ENCODE measurements around the gene BBS12.

The BBS12 gene

DNA sequence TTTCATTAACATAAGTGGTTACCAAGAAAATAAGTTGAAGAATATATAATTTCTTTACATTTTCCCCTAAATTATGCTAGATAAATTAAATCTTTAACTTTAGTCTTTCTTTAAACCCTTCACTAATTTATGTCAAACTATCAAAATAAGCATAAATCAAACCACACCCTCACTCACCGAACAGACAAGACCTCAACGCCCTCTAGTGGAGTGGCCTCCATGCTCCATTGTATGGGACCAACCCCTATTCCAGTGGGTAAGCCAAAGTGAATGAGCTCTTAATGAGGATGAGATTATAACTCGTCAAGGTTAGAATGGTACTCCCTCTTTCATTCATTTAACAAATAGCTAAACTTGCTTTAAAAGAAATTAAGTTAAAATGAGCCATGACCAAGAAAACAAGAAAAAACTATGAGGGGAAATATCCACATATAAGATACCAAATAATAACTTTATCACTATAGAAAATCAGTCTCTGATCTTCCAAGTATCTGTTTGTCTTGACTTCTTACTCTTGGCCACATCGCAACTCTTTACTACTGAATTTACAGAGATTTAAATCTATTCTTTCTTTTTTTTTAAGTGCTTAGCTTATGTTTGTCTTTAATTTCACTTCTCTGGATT lies 15.6 kb upstream of the BBS12 start:
- ATAC-seq: peak; percentile 96
- TF ChIP-seq ISL1 (CRISPR knock-in tag; IDR thresholded peaks at IDR 0.05) (no peak), ZFP3 (CRISPR knock-in tag; IDR thresholded peaks at IDR 0.05) (no peak), TCF4 (CRISPR knock-in tag; IDR thresholded peaks at IDR 0.05; ENCODE audit: borderline replicate concordance) (no peak), ZFP30 (CRISPR knock-in tag; IDR thresholded peaks at IDR 0.05) (no peak), ZC3H10 (CRISPR knock-in tag; IDR thresholded peaks at IDR 0.05) (no peak), PPARA (CRISPR knock-in tag; IDR thresholded peaks at IDR 0.05; ENCODE audit: borderline replicate concordance) (no peak), ZNF565 (CRISPR knock-in tag; conservative IDR thresholded peaks at IDR 0.05; ENCODE audit: low read depth) (no peak), ESRRG (CRISPR knock-in tag; IDR thresholded peaks at IDR 0.05) (no peak), RARB (CRISPR knock-in tag; IDR thresholded peaks at IDR 0.05) (no peak), OSR1 (CRISPR knock-in tag; IDR thresholded peaks at IDR 0.05) (no peak), CSDC2 (CRISPR knock-in tag; IDR thresholded peaks at IDR 0.05) (no peak), BACH2 (CRISPR knock-in tag; IDR thresholded peaks at IDR 0.05; ENCODE audit: borderline replicate concordance) (no peak), ZNF70 (CRISPR knock-in tag; IDR thresholded peaks at IDR 0.05) (no peak)
- TF ChIP-seq, protein P1, sequence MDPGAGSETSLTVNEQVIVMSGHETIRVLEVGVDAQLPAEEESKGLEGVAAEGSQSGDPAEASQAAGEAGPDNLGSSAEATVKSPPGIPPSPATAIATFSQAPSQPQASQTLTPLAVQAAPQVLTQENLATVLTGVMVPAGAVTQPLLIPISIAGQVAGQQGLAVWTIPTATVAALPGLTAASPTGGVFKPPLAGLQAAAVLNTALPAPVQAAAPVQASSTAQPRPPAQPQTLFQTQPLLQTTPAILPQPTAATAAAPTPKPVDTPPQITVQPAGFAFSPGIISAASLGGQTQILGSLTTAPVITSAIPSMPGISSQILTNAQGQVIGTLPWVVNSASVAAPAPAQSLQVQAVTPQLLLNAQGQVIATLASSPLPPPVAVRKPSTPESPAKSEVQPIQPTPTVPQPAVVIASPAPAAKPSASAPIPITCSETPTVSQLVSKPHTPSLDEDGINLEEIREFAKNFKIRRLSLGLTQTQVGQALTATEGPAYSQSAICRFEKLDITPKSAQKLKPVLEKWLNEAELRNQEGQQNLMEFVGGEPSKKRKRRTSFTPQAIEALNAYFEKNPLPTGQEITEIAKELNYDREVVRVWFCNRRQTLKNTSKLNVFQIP (CRISPR knock-in tag; IDR thresholded peaks at IDR 0.05; ENCODE audit: borderline replicate concordance, low read depth): no peak
- TF ChIP-seq, protein P2, sequence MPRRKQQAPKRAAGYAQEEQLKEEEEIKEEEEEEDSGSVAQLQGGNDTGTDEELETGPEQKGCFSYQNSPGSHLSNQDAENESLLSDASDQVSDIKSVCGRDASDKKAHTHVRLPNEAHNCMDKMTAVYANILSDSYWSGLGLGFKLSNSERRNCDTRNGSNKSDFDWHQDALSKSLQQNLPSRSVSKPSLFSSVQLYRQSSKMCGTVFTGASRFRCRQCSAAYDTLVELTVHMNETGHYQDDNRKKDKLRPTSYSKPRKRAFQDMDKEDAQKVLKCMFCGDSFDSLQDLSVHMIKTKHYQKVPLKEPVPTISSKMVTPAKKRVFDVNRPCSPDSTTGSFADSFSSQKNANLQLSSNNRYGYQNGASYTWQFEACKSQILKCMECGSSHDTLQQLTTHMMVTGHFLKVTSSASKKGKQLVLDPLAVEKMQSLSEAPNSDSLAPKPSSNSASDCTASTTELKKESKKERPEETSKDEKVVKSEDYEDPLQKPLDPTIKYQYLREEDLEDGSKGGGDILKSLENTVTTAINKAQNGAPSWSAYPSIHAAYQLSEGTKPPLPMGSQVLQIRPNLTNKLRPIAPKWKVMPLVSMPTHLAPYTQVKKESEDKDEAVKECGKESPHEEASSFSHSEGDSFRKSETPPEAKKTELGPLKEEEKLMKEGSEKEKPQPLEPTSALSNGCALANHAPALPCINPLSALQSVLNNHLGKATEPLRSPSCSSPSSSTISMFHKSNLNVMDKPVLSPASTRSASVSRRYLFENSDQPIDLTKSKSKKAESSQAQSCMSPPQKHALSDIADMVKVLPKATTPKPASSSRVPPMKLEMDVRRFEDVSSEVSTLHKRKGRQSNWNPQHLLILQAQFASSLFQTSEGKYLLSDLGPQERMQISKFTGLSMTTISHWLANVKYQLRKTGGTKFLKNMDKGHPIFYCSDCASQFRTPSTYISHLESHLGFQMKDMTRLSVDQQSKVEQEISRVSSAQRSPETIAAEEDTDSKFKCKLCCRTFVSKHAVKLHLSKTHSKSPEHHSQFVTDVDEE (CRISPR knock-in tag; IDR thresholded peaks at IDR 0.05): no peak
- TF ChIP-seq, protein P3, sequence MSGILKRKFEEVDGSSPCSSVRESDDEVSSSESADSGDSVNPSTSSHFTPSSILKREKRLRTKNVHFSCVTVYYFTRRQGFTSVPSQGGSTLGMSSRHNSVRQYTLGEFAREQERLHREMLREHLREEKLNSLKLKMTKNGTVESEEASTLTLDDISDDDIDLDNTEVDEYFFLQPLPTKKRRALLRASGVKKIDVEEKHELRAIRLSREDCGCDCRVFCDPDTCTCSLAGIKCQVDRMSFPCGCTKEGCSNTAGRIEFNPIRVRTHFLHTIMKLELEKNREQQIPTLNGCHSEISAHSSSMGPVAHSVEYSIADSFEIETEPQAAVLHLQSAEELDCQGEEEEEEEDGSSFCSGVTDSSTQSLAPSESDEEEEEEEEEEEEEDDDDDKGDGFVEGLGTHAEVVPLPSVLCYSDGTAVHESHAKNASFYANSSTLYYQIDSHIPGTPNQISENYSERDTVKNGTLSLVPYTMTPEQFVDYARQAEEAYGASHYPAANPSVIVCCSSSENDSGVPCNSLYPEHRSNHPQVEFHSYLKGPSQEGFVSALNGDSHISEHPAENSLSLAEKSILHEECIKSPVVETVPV (CRISPR knock-in tag; IDR thresholded peaks at IDR 0.05): no peak

DNA sequence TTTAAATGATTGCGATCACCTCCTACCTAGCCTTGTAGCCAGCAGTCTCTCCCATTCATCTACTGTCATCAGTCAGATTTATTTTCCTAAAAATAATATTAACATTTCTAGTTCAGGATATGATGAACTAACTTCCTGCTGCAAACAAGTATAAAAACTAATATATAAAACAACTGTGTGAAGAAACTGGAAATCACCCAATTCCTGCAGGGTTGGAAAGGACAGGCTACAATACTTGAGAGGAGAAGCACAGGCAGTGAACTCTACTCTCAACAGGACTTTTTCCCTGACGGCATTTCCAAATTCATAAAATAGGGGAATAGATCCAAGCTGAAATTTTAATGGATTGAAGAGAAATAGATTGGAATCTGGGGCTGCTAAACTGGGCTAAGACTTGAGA lies 14.2 kb upstream of the BBS12 start:
- TF ChIP-seq PPARA (CRISPR knock-in tag; IDR thresholded peaks at IDR 0.05; ENCODE audit: borderline replicate concordance): no peak
- TF ChIP-seq RARB (CRISPR knock-in tag; IDR thresholded peaks at IDR 0.05): no peak
- TF ChIP-seq TOX (CRISPR knock-in tag; IDR thresholded peaks at IDR 0.05; ENCODE audit: borderline replicate concordance): no peak
- TF ChIP-seq ZNF8 (CRISPR knock-in tag; IDR thresholded peaks at IDR 0.05): no peak
- TF ChIP-seq TCF4 (CRISPR knock-in tag; IDR thresholded peaks at IDR 0.05; ENCODE audit: borderline replicate concordance): no peak
- no peak for TF ChIP-seq CSDC2 (CRISPR knock-in tag; IDR thresholded peaks at IDR 0.05)
- ATAC-seq: no peak

DNA sequence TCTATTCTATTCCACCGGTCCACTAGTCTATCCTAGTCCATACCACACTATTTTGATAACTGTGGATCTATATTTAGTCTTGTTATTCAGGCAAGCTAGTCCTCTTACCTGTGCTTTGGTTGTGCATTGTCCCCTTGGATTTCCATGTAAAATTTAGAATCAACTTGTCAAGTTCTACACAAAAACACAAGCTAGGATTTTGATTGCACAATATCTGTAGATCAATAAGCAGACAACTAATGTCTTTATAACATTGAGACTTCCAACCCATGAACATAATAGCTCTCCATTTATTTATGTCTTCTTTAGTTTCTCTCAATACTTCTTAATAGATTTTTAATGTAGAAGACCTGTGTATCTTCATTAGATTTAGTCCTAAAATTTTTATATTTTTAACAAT lies 10.2 kb upstream of the BBS12 start:
- TF ChIP-seq OSR1 (CRISPR knock-in tag; IDR thresholded peaks at IDR 0.05) (no peak), ZFP3 (CRISPR knock-in tag; IDR thresholded peaks at IDR 0.05) (no peak), RARB (CRISPR knock-in tag; IDR thresholded peaks at IDR 0.05) (no peak), GLIS3 (CRISPR knock-in tag; IDR thresholded peaks at IDR 0.05) (no peak), ISL1 (CRISPR knock-in tag; IDR thresholded peaks at IDR 0.05) (no peak), ZNF8 (CRISPR knock-in tag; IDR thresholded peaks at IDR 0.05) (no peak), ZFP30 (CRISPR knock-in tag; IDR thresholded peaks at IDR 0.05) (no peak), TCF4 (CRISPR knock-in tag; IDR thresholded peaks at IDR 0.05; ENCODE audit: borderline replicate concordance) (no peak), ESRRG (CRISPR knock-in tag; IDR thresholded peaks at IDR 0.05) (no peak), BACH2 (CRISPR knock-in tag; IDR thresholded peaks at IDR 0.05; ENCODE audit: borderline replicate concordance) (no peak), ZNF70 (CRISPR knock-in tag; IDR thresholded peaks at IDR 0.05) (no peak), PPARA (CRISPR knock-in tag; IDR thresholded peaks at IDR 0.05; ENCODE audit: borderline replicate concordance) (no peak), SNAI2 (CRISPR knock-in tag; IDR thresholded peaks at IDR 0.05) (no peak), ZC3H10 (CRISPR knock-in tag; IDR thresholded peaks at IDR 0.05) (no peak), ARNTL (CRISPR knock-in tag; IDR thresholded peaks at IDR 0.05; ENCODE audit: borderline replicate concordance, low read depth) (no peak), CSDC2 (CRISPR knock-in tag; IDR thresholded peaks at IDR 0.05) (no peak), TOX (CRISPR knock-in tag; IDR thresholded peaks at IDR 0.05; ENCODE audit: borderline replicate concordance) (no peak)
- TF ChIP-seq, protein P4, sequence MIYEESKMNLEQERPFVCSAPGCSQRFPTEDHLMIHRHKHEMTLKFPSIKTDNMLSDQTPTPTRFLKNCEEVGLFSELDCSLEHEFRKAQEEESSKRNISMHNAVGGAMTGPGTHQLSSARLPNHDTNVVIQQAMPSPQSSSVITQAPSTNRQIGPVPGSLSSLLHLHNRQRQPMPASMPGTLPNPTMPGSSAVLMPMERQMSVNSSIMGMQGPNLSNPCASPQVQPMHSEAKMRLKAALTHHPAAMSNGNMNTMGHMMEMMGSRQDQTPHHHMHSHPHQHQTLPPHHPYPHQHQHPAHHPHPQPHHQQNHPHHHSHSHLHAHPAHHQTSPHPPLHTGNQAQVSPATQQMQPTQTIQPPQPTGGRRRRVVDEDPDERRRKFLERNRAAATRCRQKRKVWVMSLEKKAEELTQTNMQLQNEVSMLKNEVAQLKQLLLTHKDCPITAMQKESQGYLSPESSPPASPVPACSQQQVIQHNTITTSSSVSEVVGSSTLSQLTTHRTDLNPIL (CRISPR knock-in tag; IDR thresholded peaks at IDR 0.05; ENCODE audit: low read depth): no peak
- TF ChIP-seq, protein P2 (CRISPR knock-in tag; IDR thresholded peaks at IDR 0.05): no peak
- TF ChIP-seq, protein P5, sequence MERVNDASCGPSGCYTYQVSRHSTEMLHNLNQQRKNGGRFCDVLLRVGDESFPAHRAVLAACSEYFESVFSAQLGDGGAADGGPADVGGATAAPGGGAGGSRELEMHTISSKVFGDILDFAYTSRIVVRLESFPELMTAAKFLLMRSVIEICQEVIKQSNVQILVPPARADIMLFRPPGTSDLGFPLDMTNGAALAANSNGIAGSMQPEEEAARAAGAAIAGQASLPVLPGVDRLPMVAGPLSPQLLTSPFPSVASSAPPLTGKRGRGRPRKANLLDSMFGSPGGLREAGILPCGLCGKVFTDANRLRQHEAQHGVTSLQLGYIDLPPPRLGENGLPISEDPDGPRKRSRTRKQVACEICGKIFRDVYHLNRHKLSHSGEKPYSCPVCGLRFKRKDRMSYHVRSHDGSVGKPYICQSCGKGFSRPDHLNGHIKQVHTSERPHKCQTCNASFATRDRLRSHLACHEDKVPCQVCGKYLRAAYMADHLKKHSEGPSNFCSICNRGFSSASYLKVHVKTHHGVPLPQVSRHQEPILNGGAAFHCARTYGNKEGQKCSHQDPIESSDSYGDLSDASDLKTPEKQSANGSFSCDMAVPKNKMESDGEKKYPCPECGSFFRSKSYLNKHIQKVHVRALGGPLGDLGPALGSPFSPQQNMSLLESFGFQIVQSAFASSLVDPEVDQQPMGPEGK (CRISPR knock-in tag; IDR thresholded peaks at IDR 0.05; ENCODE audit: borderline replicate concordance): no peak

More for the DNA sequence above, 10.2 kb upstream of the BBS12 start:
- ATAC-seq: no peak

Data from SK-N-SH treated with all-trans-retinoic acid at 6 μM for 48 hours (cell line).